Panc1 (cell line): ENCODE results near the gene AK8. TPM values are rescaled to one million over a fixed set of nuclear protein-coding genes. Genes with fewer than 3 reads are reported as not detected.
A peak's percentile ranks its signal among the peaks of the same experiment; 100 is the strongest.

Experiments
- ATAC-seq: fragments of 200-7000 bp; cut with Tn5 transposase; 2 replicates; pipeline ENCODE4 v1.9.1; 2020; ENCODE audit warnings: mild to moderate bottlenecking, moderate library complexity
- BruUV-seq: library from RNA; stranded (reverse); fragments of 400-500 nt; replicated peaks from 2 replicates; lab custom pipeline; 2021; lab: Mats Ljungman, UMichigan
- CTCF ChIA-PET: fragments of 300-600 bp; sonication (Branson Sonifier 250); formaldehyde crosslinking; loops from one replicate; lab custom pipeline; 2022; ENCODE audit warnings: antibody characterized with exemption; lab: Charles Lee
- POLR2A ChIA-PET: fragments of 300-600 bp; sonication (Branson Sonifier 250); formaldehyde crosslinking; loops from one replicate; lab custom pipeline; 2022; ENCODE audit warnings: antibody characterized with exemption; lab: Charles Lee
- DNase-seq: peaks from one replicate; pipeline ENCODE4 v3.0.0-alpha.2; 2010; ENCODE audit warnings: low read depth, low spot score
- H3K27ac ChIP-seq: 2 replicates; pipeline ENCODE4 v1.5.1; 2011; ENCODE audit warnings: mild to moderate bottlenecking, low read length, inconsistent platforms
- H3K27me3 ChIP-seq: fragments of 200-500 bp; sonication (Bioruptor generic); 2 replicates; pipeline ENCODE4 v1.6.0; 2014; ENCODE audit warnings: low read length, inconsistent platforms; ENCODE audit not compliant: control insufficient read depth, insufficient read depth
- H3K36me3 ChIP-seq: fragments of 200-500 bp; sonication (Bioruptor generic); 2 replicates; pipeline ENCODE4 v1.5.1; 2014; ENCODE audit warnings: inconsistent platforms, mild to moderate bottlenecking, low read length, moderate library complexity; ENCODE audit not compliant: control insufficient read depth, insufficient read depth
- H3K4me1 ChIP-seq: 2 replicates; pipeline ENCODE4 v1.5.1; 2011; ENCODE audit warnings: inconsistent platforms, mild to moderate bottlenecking, low read length, moderate library complexity; ENCODE audit not compliant: control insufficient read depth, insufficient read depth
- H3K4me3 ChIP-seq, 2 experiments: 2 replicates each; pipeline ENCODE4 v1.5.1; 2011 to 2012; ENCODE audit warnings: low read depth in 2 of 2, low read length in 2 of 2, mild to moderate bottlenecking in 2 of 2, inconsistent platforms in 1 of 2, moderate library complexity in 1 of 2
- H3K9me3 ChIP-seq: fragments of 200-500 bp; sonication (Bioruptor generic); 2 replicates; pipeline ENCODE4 v1.5.1; 2014; ENCODE audit warnings: low read depth, mild to moderate bottlenecking, inconsistent platforms, low read length, moderate library complexity; ENCODE audit not compliant: control insufficient read depth, insufficient read depth
- POLR2AphosphoS5 ChIP-seq: IDR thresholded peaks from 2 replicates; pipeline ENCODE4 v1.6.1; 2012; ENCODE audit warnings: mild to moderate bottlenecking, low read depth, low read length, moderate library complexity
- SIN3A ChIP-seq: IDR thresholded peaks from 2 replicates; pipeline ENCODE4 v1.6.1; 2012; ENCODE audit warnings: low read depth, mild to moderate bottlenecking, low read length, moderate library complexity, borderline replicate concordance; ENCODE audit not compliant: insufficient read depth
- TCF7L2 ChIP-seq: IDR thresholded peaks from 2 replicates; pipeline ENCODE4 v1.6.1; 2011; ENCODE audit warnings: mild to moderate bottlenecking, low read depth, low read length, inconsistent platforms
- in situ Hi-C: cut with HindIII; loops from 2 replicates; pipeline ENCODE4 v1.10.0; 2016; ENCODE audit warnings: low sequenced_read_pairs, low pct_unique_long_range_greater_than_20kb
- intact Hi-C: fragments of 100-400 bp; cut with micrococcal nuclease; formaldehyde crosslinking; loops from one replicate; pipeline ENCODE4 v1.10.0; 2022; ENCODE audit not compliant: unreplicated experiment
- total RNA-seq: library from RNA; stranded (reverse); gene quantifications from one replicate; pipeline ENCODE4 v1.2.1, GENCODE V29; 2021; ENCODE audit not compliant: unreplicated experiment
- TF ChIP-seq, protein P1 (sequence below): fragments of 450-650 bp; IDR thresholded peaks from 2 replicates; pipeline ENCODE4 v1.5.1; 2017; ENCODE audit warnings: mild to moderate bottlenecking
- TF ChIP-seq, protein P2 (sequence below), 2 experiments: IDR thresholded peaks; 2 replicates each; pipeline ENCODE4 v1.6.1; 2011 to 2012; ENCODE audit warnings: low read depth in 2 of 2, control low read depth in 1 of 2, low read length in 1 of 2, mild to moderate bottlenecking in 1 of 2, moderate library complexity in 1 of 2; ENCODE audit not compliant: insufficient read depth in 1 of 2

AK8 gene
- total RNA-seq, 1 experiment from 2014 or later = 0.39 TPM

DNA sequence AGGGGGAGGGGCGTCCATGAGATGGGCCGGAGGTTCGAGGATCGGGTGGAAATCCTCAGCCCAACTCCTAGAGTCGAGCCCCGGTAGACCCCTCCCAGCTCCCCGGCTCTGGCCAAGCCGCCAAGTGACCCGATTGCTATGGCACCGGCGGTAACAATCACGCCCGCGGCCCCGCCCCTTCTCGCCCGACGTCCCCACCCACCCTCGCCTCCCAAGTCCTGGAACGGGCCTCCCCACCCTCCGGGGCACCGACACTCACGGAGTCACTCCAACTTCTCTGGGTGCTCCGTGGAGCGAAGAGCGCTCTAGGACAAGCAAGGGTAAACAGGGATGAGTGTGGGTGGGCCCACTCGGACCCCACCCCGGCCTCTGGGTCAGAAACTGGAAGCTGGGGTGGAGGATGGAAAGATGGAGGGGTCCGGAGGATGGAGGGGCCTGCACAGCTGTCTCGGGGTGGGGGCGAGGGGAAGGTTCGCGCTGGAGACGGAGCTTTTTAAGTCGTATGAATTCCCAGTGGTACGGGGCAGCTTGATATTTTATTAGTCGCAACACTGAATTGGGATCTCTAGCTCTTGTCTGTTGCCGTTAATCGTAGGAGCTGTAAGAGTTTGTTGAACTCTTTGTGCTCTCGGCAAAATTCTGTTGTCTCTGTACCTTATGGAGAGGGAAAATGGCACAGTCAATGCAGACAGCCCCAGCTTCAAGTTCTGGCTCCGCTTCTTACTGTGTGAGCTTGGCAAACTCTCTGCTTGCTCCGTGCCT, 792 bp upstream of the AK8 start, which contains the start of gene SPACA9:
SPACA9 (plus strand) TSS at position 204 of the 762 bp plus-strand sequence. CDS start 5,050 bp downstream, outside the sequence.
- in situ Hi-C loops (no loop called here), intact Hi-C loops (no loop called here)
- POLR2A ChIA-PET = interaction anchor here (0.7 kb wide), 1 partner anchor 37 kb away, joined by 5 read pairs; no protein-coding TSS in a partner anchor
- Histone ChIP-seq H3K9me3 (no peaks in the 10 kb centered on the region), H3K36me3 (no peaks in the 10 kb centered on the region; the same call in 1 of the 2 replicates), H3K27me3 (no peaks in the 10 kb centered on the region), H3K4me1 (peaks cover 6% of the 10 kb centered on the region), H3K4me3 (peak within 1 kb of the TSS; percentile 92 to 95), H3K27ac (peak within 1 kb of the TSS; percentile 81)
- peak; percentile 85 for ATAC-seq
- TF ChIP-seq POLR2AphosphoS5 (no peak), TCF7L2 (no peak), SIN3A (no peak)
- TF ChIP-seq, protein P1, sequence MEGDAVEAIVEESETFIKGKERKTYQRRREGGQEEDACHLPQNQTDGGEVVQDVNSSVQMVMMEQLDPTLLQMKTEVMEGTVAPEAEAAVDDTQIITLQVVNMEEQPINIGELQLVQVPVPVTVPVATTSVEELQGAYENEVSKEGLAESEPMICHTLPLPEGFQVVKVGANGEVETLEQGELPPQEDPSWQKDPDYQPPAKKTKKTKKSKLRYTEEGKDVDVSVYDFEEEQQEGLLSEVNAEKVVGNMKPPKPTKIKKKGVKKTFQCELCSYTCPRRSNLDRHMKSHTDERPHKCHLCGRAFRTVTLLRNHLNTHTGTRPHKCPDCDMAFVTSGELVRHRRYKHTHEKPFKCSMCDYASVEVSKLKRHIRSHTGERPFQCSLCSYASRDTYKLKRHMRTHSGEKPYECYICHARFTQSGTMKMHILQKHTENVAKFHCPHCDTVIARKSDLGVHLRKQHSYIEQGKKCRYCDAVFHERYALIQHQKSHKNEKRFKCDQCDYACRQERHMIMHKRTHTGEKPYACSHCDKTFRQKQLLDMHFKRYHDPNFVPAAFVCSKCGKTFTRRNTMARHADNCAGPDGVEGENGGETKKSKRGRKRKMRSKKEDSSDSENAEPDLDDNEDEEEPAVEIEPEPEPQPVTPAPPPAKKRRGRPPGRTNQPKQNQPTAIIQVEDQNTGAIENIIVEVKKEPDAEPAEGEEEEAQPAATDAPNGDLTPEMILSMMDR = no peak
- TF ChIP-seq, protein P2, sequence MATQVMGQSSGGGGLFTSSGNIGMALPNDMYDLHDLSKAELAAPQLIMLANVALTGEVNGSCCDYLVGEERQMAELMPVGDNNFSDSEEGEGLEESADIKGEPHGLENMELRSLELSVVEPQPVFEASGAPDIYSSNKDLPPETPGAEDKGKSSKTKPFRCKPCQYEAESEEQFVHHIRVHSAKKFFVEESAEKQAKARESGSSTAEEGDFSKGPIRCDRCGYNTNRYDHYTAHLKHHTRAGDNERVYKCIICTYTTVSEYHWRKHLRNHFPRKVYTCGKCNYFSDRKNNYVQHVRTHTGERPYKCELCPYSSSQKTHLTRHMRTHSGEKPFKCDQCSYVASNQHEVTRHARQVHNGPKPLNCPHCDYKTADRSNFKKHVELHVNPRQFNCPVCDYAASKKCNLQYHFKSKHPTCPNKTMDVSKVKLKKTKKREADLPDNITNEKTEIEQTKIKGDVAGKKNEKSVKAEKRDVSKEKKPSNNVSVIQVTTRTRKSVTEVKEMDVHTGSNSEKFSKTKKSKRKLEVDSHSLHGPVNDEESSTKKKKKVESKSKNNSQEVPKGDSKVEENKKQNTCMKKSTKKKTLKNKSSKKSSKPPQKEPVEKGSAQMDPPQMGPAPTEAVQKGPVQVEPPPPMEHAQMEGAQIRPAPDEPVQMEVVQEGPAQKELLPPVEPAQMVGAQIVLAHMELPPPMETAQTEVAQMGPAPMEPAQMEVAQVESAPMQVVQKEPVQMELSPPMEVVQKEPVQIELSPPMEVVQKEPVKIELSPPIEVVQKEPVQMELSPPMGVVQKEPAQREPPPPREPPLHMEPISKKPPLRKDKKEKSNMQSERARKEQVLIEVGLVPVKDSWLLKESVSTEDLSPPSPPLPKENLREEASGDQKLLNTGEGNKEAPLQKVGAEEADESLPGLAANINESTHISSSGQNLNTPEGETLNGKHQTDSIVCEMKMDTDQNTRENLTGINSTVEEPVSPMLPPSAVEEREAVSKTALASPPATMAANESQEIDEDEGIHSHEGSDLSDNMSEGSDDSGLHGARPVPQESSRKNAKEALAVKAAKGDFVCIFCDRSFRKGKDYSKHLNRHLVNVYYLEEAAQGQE (IDR thresholded peaks at IDR 0.05; ENCODE audit: insufficient read depth in 1 of 2, low read depth in 2 of 2, low read length in 1 of 2) = no peak
- BruUV-seq = no TSS peak
- CTCF ChIA-PET = no interaction called here
- no peak for DNase-seq

DNA sequence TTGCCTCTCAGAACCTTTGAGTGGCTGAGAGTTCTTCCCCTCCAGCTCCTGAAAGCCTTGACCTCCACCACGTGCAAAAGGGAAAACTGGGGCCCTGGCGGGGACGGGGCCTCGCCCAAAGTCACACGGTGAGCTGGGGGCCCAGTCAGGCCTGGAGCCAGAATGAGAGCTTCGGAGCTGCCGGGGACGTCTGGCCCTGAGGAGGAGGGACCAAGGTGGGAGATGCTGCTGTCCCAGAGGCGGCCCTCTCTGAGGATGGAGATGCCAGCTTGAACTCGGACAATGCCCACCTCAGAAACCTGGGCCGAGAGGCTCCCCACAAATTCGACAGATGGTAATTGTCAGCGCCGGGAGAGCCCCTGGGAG, 643 bp downstream of the AK8 start:
- Histone ChIP-seq H3K27me3 (no peaks in the 10 kb centered on the region), H3K4me3 (peak overlapping the region; percentile 92 to 95), H3K36me3 (no peaks in the 10 kb centered on the region; the same call in 1 of the 2 replicates), H3K9me3 (no peaks in the 10 kb centered on the region), H3K4me1 (peaks cover 6% of the 10 kb centered on the region), H3K27ac (no peak overlapping the region)
- in situ Hi-C loops (no loop called here), intact Hi-C loops (no loop called here)
- no TSS peak for BruUV-seq
- ATAC-seq = no peak
- ChIA-PET CTCF (no interaction called here), POLR2A (no interaction called here)
- no peak for DNase-seq
- TF ChIP-seq SIN3A (no peak), POLR2AphosphoS5 (no peak), TCF7L2 (no peak)
- TF ChIP-seq, protein P1 = no peak
- TF ChIP-seq, protein P2 (IDR thresholded peaks at IDR 0.05; ENCODE audit: insufficient read depth in 1 of 2, low read depth in 2 of 2, low read length in 1 of 2) = no peak
